ENCODE data around the gene CST3.
A peak's percentile ranks its signal among the peaks of the same experiment; 100 is the strongest.
"Not testable (repeated sequence)": the region's sequence is repeated elsewhere in the genome, so short reads cannot be mapped to it uniquely, and the experiment has no call there.

CST3 gene, protein sequence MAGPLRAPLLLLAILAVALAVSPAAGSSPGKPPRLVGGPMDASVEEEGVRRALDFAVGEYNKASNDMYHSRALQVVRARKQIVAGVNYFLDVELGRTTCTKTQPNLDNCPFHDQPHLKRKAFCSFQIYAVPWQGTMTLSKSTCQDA

DNA sequence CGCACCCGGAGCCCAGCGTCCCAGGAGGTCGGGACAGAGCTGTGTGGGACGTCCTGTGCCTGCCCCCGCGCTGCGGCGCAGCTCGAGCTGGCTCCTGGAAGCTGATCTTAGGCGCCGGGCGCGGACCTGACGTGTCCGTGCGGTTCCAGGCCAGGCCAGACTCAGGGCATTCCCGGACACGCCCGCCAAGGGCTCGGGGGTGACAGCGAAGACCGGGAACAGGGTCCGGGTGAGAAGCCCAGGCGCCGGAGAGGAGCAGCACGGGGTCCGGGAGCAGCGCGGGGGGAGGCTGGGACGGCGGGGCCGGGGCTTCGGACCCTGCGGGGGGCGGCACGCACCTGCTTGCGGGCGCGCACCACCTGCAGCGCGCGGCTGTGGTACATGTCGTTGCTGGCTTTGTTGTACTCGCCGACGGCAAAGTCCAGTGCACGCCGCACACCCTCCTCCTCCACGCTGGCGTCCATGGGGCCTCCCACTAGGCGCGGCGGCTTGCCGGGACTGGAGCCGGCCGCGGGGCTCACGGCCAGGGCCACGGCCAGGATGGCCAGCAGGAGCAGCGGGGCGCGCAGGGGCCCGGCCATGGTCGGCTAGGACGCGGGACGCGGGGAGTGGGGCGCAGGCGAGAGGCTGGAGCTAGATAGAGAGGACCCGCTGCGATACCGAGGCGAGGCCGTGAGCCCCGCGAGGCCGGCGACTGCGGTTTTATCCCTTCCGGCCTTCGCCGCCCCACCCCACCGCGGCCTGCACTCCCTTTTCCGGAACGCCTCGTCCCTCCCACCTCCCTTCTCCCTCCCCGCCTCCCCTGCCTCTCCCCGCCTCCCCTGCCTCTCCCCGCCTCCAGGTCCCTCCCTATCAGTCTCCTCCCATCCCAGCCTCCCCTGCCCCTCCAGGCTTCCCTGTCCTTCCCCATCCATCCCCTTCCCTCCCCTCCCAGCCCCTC is at the start of gene CST3:
CST3 (minus strand) TSS at position 674 of the 940 bp plus-strand sequence; CDS start at position 581, 93 bp downstream.
- DNase-seq (ENCODE audit: low spot score): peak; percentile 93

DNA sequence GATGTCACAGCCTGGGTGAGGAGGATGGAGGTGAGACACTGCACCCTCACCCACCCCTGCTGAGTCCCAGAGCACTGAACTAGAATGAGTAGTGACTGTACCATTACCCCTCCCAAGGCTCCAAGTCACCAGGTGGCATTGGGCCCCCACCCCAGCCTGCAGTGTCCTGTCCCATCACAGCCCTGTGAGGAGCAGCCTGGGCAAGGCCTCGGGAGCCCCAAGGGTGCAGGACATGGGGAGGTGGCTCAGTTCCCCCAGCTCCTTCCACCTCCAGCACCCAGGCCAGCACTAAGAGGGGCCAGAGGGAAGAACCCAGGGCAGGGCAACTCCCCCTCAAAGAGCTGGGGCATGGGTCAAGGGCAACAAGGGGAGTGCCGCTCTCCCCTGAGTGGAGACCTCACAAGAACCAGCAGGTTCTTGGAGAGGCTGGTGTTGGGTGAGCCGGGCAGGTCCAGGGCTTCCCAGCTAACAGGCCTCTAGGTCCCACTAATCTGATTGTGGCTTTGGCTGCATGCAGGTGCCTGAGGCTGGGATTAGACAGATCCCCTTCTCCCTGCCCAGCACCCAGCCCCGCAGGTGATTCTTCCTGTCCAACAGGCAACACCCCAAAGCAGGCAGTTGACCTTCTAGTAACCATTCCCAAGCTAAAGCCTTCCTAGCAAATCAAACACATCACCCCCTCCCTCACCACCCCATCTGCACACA is 48.4 kb upstream of the CST3 start:
- no peak for DNase-seq (ENCODE audit: low spot score)

DNA sequence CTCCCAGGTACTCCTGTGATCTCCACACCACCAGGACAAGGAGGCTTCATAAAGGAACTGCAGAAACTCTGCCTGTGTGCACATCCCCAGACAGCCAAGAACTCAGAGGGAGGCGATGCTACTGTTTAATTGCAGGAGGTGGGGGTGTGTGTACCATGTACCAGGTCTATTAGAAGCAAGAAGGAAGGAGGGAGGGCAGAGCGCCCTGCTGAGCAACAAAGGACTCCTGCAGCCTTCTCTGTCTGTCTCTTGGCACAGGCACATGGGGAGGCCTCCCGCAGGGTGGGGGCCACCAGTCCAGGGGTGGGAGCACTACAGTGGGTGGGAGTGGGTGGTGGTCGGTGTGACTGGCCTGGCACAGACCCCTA is 47.8 kb upstream of the CST3 start:
- DNase-seq (ENCODE audit: low spot score): not testable (repeated sequence)

DNA sequence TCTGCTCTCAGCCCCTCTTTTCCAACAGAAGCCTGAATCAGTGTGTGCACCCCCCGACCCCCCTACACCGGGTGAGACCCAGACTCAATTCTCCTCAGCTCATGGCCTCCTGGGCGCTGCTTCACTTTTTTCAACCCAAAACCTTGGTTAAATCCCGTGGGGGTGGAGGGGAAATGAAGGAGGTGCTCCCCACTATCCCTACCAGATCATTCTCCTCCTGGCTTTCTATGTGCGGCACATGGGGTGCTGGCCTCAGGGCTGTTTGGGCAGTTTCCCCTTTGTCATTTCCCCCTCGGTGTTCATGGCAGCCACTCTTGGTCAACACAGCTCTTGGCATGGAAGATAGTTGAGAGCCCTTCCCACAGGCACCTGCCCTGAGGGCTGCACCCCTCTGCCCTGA is 46.5 kb upstream of the CST3 start:
- DNase-seq (ENCODE audit: low spot score): no peak

DNA sequence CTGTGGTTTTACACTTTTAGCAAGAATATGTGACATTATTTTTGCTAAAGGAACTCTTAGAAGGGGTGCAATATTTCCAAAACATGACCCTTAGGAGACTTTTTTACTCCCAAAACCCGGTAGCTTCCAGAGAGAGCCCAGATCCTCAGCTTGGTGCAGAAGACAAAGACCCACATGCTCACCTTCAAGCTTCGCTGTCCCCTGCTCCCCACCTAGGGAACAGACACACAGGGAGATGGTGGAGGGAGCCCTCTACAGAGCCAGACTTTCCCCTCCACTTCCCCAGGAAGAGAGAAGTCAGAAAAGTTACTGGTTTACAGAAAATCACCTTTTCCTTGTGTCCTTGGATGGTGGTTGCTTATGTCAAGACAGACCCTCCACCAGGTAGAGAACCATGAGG is 46.1 kb upstream of the CST3 start:
- no peak for DNase-seq (ENCODE audit: low spot score)

DNA sequence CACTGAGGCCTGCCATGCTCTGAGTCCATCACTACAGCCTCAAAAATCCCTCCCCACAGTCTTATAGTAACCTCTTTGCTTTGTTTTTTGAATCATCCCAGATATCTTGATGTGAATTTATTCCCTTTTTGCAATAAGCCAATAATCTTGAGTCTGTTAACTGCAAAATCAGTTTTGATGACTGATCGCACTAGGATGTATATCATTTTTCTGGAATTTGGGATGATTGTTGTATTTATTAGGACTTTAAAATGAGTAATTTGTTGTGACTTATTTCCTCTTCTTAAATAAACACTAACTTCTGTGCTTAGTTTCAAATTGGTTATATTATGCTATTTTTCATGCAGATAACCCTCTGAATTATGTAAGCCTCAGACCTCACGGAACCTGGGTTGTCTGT is 45.5 kb upstream of the CST3 start:
- no peak for DNase-seq (ENCODE audit: low spot score)

DNA sequence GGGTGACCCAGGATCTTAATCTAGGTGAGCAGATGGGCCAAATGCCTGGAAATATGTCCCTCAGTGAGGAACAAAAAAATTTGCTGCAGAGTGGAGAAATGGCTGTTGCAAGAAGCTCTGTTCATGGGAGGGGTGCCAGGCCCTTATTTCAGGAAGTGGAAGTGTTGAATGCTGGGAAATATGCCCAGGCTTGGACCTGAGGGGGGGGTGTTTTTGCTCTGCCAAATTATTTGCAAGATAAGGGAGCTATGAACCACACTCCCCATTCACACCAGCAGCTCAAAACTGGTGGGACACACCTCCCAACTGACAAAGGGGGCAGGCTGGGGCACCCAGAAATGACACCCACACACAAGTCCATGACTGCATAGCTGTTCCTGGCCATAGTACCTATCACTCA is 42.4 kb upstream of the CST3 start:
- no peak for DNase-seq (ENCODE audit: low spot score)

DNA sequence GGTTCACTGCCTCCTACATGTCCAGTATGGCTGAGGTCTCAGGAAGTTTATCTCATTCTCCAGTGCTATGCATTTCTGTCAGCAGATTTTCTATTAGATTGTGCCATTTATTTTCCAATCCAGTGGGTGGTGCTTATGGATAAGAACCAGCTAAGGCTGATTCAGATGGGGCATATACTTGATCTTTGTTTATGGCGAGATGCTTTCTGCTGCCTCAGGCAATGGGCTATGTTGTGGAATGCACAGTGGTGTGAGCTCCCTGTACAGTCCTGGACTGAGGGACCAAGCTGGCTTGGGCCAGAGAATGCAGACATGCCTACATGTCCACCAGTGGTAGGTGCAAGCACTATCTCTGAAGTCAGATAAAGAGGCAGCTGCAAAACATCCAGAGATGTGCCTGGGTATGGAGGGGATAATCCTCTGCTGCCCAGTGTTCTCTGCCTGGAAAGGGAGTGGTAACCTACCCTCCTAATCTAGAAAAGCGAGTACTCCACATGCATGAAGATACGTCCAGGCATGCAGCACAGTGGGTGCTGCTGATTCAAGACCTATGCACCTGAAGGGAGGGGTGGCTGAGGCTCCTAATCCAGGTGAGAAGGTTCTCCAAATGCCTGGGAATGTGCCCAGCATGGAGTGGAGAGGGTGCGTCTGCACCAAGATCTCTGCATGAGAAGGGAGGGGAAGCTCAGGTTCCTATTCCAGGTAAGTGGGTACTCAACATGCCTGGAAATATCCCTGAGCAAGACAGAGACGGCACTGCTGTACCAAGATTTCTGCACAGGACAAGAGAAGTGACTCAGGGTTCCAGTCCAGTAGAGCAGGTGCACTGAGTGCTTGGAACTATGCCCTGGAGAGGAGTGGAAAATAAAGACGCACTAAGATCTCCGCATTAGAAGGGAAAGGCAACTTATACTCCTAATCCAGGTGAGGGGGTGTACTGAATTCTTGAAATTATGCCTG is 41.7 kb upstream of the CST3 start:
- no peak for DNase-seq (ENCODE audit: low spot score)

DNA sequence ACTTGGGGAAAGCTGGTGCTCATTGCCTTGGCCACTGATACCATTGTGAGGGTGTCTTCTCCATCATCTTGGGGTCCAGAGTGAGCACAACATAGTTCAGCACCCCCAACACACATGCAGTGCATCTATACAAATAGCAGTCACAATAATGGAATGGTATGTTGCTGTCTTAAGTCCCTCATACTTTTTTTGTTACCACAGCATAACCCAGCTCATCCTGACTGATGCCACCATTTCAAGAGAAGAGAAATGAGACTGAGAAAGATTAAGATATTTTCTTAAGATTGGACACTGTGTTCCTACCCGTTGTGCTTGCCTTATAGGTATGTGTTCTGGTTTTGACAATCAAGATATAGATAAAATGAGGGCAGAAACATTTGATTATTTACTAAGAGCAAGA is 35.5 kb upstream of the CST3 start:
- no peak for DNase-seq (ENCODE audit: low spot score)

DNA sequence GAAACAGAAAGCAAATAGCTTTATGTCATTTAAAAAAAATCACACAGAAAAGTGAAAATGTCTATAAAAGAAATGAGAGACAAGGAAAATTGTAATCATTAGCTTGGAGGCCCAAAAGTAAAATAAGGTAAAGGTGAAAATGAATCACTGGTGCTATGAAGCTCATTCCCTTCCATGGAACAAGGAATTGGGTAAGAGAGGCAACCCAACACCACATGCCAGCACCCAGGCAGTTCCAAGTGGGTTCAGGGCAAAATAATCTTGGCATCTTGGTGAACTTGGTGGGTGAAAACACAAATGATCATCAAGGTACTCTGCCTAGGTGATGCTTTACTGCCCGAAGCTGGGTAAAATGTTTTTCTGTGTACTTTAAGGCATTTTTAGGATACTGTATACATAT is 34.4 kb upstream of the CST3 start:
- no peak for DNase-seq (ENCODE audit: low spot score)

DNA sequence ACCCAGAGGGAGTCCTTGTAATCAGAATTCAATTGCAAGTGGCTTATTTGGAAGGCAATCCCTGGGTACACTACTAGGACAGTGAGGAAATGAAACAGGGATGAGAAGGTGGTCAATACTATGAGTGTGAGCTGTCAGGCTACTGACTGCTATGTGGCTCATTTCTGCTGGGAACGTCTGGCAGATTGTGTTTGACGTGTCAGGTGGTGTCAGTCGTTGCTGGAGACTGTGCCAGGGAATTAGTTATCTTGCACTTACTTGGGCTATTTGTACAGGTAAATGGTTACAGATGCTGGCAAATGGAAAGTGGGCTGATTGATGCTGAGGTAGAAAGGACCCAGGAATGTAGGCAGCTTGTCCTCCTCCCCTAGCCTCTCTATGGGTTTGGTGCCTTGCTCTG is 33.7 kb upstream of the CST3 start:
- no peak for DNase-seq (ENCODE audit: low spot score)

DNA sequence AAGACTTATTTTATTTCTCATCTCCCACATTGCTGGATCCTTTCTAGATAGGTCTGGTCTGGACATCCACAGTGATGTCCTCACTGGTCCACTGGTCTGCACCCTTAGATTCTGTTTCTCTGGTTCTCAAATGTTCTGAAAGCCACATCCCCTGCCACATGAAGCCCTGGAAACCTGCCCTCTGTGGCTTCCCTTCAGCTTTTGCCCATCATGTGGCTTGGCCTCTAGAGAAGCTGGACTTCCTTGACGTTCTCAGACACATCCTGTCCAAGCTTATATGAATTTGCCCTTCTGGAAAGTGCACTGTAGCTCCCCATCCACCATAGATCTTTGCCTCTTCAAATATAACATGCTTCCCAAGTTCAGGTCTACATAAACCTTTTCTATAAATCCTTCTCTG is 32.6 kb upstream of the CST3 start:
- DNase-seq (ENCODE audit: low spot score): no peak

DNA sequence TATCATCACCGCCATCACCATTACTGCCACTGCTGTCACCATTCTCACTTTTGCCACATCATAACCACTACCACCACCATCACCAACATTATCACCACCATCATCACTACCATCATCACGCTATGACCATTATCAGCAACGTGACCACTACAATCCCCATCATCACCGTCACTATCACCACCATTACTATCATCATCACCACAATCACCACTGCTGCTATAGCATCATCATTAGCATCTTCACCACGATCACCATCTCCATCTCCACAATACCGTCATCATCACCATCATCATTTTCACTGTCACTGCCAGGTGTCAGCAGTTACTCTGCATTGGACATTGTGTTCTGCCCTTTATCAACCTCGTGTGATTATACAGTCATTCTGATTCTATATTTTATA is 32.1 kb upstream of the CST3 start:
- DNase-seq (ENCODE audit: low spot score): no peak

DNA sequence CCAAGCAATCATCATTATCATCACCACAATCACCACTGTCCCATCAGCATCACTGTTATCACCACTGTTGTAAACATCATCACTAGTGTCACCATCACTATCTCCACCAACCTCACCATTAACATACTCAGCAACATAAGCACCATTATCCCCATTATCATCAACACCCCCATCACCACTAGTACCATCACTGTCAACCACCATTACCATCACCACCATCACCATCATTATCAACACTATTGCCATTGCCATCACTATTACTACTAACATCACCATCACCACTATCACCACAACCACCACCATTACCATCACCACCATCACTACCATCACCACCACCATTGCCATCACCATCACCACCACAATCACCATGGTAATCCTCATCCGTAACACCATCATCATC is 31.6 kb upstream of the CST3 start:
- no peak for DNase-seq (ENCODE audit: low spot score)

DNA sequence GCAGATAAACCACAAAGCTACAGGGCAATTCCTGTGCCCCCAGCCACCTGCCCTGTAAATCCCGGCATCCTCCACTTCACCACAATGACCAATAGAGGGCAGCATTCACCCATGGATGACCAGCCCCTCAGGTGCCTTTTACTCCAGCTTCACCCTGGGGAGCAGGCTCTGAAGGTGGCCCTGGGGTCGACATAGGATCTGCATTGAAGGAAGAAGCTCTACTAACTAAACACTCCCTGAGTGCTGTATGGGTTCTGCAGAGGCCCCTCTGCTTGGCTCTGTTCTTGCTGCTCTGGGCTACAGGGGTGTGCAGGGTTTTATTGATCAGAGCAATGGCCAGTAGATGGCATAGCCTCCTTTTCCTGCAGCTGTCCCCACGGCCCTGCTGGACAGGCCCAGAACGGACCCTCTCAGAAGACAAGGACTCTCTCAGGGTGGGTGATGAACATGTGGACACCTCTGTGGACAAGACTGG is 30.8 kb upstream of the CST3 start:
- peak; percentile 80 for DNase-seq (ENCODE audit: low spot score)

DNA sequence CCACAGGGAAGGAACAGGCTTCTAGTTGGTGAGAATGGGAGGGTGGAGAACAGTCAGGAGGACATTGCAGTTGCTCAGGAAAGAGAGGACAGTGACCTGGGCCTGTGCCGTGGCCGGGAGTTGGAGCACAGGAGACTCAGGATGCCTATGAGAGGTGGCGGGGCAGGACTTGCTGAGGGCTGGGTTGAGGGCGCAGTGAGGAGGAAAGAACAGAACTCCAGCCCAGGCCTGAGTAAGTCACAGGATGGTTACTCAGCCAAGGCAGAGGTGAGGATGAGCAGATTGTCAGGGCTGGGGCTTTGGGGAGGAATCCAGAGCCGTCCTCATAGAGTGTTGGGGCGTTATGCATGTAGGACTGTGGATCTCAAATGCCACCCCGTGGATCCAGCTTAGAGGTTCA is 29.9 kb upstream of the CST3 start:
- DNase-seq (ENCODE audit: low spot score): no peak

DNA sequence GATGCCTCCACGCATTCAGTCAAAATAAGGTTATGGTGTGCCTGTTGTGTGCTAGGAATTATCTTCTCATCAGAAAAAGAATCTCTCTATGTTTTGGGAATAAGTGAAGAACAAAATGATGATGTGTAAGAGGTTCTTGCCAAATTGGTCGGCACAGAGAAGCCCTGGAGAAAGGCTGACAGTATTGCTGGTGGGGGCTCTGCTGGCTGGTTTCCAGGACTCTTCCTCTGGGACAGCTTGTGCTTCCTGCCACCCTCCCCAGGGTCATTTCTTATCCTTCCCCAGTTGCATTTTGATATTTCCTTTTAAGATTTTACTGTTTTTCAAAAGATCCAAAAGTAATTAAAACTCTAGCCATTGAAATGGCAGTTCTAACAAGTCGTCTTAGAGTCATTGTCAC is 28.9 kb upstream of the CST3 start:
- DNase-seq (ENCODE audit: low spot score): no peak

DNA sequence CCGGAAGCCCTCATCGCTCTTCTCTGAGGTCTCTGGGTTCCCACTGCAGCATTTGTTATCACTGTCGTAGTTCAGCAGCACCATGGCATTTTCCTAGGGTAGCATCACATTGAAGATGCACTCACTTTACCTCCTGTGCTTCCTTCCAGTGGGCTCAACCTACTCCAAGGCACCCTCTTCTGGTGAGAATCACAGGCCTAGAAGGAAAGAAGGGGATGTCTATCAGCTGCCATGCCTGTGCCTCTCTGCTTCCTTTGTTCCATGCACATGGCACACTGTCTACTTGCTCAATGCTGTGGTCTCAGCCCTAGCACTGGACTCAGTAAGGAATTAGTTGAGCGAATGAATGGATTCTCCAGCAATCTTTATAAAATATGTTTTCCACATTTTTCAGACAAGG is 28.4 kb upstream of the CST3 start:
- no peak for DNase-seq (ENCODE audit: low spot score)

DNA sequence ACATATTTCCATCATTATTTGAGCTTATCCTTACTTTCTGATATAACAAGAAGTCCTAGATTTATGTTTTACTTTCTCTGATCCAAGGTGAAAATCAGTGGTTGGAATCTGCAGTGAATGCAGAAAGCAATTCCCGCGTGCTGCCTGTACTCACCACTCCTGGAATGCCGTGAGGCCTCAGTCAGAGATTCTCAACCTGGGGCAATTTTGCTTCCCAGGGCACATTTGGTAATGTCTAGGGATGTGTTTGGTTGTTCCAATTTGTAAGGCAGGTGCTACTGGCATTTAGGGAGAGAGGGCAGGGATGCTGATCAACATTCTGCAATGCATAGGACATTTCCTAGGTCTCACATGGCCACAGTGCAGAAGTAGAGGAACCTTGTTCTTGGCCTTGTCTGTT is 27.2 kb upstream of the CST3 start:
- DNase-seq (ENCODE audit: low spot score): no peak

DNA sequence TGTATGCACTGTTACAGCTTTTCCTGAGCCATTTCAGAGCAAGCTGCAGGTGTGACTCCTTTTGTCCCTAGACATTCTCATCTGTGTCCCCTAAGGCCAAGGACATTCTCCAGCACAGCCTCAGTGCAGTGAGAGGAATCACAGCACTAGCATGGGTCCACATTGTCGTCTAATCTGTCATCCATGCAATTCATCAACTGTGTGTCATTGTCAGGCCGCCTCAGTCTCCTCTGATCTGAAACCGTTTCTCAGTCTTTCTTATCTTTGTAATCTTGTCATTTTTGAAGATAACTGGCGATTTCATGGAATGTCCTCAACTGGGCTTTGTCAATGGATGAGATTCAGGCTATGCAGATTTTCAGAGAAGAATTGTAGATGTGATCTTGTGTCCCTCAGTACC is 26.3 kb upstream of the CST3 start:
- not testable (repeated sequence) for DNase-seq (ENCODE audit: low spot score)

DNA sequence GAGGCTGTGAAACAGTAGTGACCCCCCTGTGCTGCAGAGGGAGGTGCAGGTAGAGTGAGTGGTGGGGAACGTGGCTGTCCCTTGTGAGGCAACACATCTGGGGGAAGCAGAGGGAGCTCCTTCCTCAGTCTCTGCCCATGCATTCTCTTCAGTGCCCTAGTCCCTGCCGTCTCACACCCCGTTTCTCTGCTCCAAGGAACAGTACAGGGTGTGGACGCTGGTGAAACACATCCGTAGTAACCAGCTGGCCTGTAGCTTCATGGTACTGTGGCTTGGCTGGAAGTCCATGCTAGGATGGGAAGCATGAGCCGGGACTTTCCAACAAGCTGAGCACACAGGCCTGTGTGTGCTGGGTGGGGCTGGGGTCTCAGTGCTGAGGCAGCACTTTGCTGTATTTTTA is 25.4 kb upstream of the CST3 start:
- no peak for DNase-seq (ENCODE audit: low spot score)

DNA sequence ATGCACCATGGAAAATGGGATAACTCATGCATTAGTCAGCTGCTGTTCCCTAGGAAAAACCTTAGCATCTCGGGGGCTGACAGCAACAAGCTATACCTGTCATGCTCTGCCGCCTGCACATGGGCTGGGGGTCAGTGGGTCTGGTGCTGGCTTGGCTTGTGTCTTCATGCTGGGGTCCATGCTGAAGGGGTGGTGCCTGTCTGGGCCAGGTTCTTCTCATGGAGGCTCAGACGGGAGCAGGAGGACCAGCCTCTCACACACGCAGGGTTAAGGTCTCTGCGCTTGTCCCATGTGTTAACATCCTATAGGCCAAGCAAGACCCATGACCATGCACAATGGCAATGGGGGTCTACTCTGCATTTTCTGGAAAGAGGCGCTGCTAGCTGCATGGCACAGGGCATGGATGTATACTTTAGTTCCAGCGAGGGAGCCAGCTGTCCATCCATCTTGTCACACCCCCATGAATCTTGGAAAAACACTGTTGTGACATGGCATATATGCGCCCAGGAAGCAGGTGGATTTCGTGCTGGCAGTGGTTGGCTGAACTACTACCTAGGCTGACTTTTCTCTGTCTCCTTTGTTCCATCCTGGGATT is 24.6 kb upstream of the CST3 start:
- DNase-seq (ENCODE audit: low spot score): no peak

All from HuH-7.5 (cell line).